OCI-LY7 (cell line): Measurements from ENCODE around the gene FCHSD2.

Experiments
- CTCF ChIP-seq: fragments of 200-600 bp; sonication (generic); conservative IDR thresholded peaks from 2 replicates; pipeline ENCODE4 v1.5.1; 2014; ENCODE audit warnings: mild to moderate bottlenecking, antibody characterized with exemption, low read length, moderate library complexity, mixed read lengths
- EZH2phosphoT487 ChIP-seq: fragments of 200-600 bp; sonication (generic); IDR thresholded peaks from 2 replicates; pipeline ENCODE4 v1.6.1; 2018; ENCODE audit warnings: low read depth, borderline replicate concordance, mild to moderate bottlenecking, mixed run types, antibody characterized with exemption, low read length, moderate library complexity, mixed read lengths

GRCh38 chr11:73135346-73136284, 6.5 kb downstream of the FCHSD2 start:
- no peak for TF ChIP-seq CTCF
- TF ChIP-seq EZH2phosphoT487 = no peak
